NCI-H82 (cell line): ENCODE measurements around the gene RNF151.

Experiments
- DNase-seq: peaks from one replicate; lab custom pipeline; 2025; lab: John Stamatoyannopoulos, UW

The RNF151 gene

GRCh38 chr16:1978476-1979120 is 11.9 kb downstream of the RNF151 start:
- DNase-seq = no peak

GRCh38 chr16:1979271-1980029 is 12.8 kb downstream of the RNF151 start:
- no peak for DNase-seq

GRCh38 chr16:1980030-1980769 is 13.5 kb downstream of the RNF151 start:
- peak; percentile 26 for DNase-seq

GRCh38 chr16:1980770-1981087 is 14.1 kb downstream of the RNF151 start:
- DNase-seq = no peak

- peak; percentile 41 for DNase-seq
These were observed 14.8 kb downstream of the RNF151 start, which contains the start of gene NOXO1 for GRCh38 chr16:1981398-1981836. Gene NOXO1 (minus strand): TSS chr16:1981469. CDS start chr16:1981179, 290 bp downstream.

- peak; percentile 31 for DNase-seq
These were observed 15.4 kb downstream of the RNF151 start for GRCh38 chr16:1982013-1982433.

- no peak for DNase-seq
These were observed 16.4 kb downstream of the RNF151 start for GRCh38 chr16:1982991-1983543.

- peak; percentile 95 for DNase-seq
These were observed 17.1 kb downstream of the RNF151 start, which contains the start of gene GFER for GRCh38 chr16:1983544-1984346. Gene GFER (plus strand): TSS chr16:1984193. CDS start chr16:1984219, 26 bp downstream.

GRCh38 chr16:1984347-1985225 is 17.9 kb downstream of the RNF151 start:
- DNase-seq = no peak

- DNase-seq = no peak
These were observed 19.0 kb downstream of the RNF151 start for GRCh38 chr16:1985466-1986150.

- no peak for DNase-seq
These were observed 20.5 kb downstream of the RNF151 start for GRCh38 chr16:1987198-1987597.

- peak; percentile 48 for DNase-seq
These were observed 22.8 kb downstream of the RNF151 start, which contains the start of gene SYNGR3 for GRCh38 chr16:1989209-1990100. Gene SYNGR3 (plus strand): TSS chr16:1989970. CDS start chr16:1990103, 133 bp downstream.

- no peak for DNase-seq
These were observed 23.4 kb downstream of the RNF151 start for GRCh38 chr16:1990101-1990350.

- DNase-seq = peak; percentile 33
These were observed 23.9 kb downstream of the RNF151 start for GRCh38 chr16:1990351-1991134.

- no peak for DNase-seq
These were observed 24.5 kb downstream of the RNF151 start for GRCh38 chr16:1991135-1991551.

GRCh38 chr16:1991588-1991947 is 24.9 kb downstream of the RNF151 start:
- DNase-seq = no peak

GRCh38 chr16:1991948-1992703 is 25.5 kb downstream of the RNF151 start:
- DNase-seq = peak; percentile 87
